HG03469 (cell line): ENCODE results near the gene DLX4.

Experiments
- ATAC-seq: cut with Tn5 transposase; IDR thresholded peaks from one replicate; pipeline ENCODE4 v1.9.1; 2021; ENCODE audit warnings: mild to moderate bottlenecking, moderate library complexity, moderate number of reproducible peaks; ENCODE audit not compliant: unreplicated experiment

DLX4 gene

DNA sequence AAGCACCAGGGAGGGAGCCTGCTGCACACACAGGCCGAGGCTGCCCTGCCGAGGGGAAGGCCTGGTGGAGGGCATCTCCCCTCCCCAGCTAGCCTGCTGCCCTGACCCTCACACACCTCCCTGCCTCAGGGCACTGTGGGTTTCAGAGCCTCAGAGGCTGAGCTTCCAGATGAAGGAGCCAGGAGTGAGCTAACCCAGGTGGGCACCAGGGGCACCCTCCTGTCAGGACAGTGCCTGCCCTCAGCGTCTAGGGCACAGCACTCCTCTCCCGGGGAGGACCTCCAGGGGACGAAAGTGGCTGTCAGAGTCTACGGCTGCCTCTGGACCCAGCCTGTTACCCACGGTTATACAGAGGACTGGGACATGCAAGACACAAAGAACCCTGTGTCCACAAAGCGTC, 22.8 kb upstream of the DLX4 start:
- no peak for ATAC-seq

- ATAC-seq, result no peak
Measured at GRCh38 chr17:49946964-49947584, 21.9 kb upstream of the DLX4 start.

DNA sequence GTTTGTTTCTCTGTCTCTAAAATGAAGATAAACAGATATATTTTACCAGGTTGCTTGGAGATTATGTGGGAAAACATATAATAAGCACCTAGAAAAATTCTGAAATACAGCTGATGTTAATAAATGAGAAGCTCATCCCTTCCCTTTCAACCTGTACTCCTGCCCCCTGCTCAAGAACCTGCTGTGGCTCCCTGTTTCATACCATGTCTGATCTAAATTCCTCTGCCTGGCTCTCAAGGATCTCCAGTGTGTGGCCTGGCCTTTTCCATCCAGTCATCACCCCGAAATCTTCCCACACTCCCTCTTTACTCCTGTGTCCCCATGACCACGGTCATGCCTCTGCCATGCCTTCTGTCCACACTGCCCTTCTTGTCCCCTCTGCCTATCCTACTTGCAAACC, 19.4 kb upstream of the DLX4 start:
- no peak for ATAC-seq

DNA sequence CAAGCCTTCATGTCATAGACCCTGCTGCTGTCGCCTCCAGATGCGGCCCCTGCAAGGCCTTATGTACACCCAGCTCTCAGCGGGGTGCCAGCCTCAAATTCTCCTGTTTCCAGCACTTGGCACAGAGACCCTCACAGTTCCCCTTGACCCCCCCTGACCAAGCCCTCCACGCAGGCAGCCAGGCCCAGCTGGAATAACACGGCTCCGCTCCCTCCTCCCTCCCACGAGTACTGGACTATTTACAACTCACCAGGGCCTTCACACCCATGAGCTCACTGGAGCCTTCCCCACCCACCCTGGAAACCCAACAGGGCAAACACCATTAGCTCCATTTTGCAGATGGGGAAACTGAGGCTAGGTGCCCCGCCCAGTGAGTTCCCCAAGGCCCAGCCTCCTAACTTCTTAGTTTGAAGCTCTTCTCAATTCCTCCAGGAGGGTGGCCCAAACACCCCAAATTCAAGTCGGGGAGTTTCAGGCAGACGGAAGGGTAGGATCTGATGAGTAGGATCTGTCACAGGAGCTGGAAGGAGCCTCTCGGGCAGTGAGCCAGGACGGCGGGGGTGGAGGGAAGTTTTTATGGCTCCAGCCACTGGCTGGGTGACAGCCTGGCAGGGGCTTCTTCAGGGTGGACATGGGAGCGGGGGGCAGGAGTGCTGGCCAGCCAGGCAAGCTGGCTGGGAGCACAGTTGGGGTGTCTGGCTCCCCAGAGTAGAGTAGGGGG, 17.5 kb upstream of the DLX4 start:
- ATAC-seq, result no peak

DNA sequence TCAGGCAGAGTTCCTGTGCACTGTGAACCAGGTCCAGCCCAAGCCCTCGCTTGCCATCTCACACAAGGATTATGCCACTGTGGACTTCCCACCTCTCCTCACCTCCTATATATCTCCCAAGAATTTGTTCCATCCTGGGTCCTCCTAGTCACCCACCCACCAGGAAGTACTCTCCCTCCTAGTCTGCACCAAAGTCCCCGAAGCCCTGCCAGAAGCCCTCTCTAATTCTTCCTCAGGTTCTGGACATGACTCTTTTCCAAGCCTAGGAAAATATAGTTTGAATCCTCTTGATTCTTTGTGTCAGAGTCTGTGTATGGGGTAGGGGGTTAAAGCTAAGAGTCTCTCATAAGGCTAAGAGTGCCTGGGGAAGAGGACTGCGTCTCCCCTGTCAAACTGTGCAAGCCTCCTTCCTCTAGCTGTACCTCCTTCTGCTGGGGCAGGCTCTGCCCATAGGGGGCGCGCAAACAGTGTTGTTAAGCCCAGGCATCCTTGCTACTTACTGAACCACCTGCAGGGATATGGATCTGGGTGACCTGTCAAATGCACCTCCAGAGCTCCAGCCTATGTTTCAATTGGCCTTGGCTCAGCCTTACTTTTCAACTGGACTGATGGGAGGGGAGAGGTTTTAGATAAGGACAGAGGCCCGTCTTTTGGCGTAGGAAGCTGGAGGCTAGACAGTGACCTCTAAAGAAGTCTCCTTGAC, 16.6 kb upstream of the DLX4 start:
- no peak for ATAC-seq

- no peak for ATAC-seq
Measured at GRCh38 chr17:49952912-49953497, 16.0 kb upstream of the DLX4 start.

- no peak for ATAC-seq
Measured at GRCh38 chr17:49955157-49955556, 13.8 kb upstream of the DLX4 start.

GRCh38 chr17:49956780-49957179, 12.2 kb upstream of the DLX4 start:
- no peak for ATAC-seq

GRCh38 chr17:49957350-49957749, 11.6 kb upstream of the DLX4 start:
- ATAC-seq, result no peak

DNA sequence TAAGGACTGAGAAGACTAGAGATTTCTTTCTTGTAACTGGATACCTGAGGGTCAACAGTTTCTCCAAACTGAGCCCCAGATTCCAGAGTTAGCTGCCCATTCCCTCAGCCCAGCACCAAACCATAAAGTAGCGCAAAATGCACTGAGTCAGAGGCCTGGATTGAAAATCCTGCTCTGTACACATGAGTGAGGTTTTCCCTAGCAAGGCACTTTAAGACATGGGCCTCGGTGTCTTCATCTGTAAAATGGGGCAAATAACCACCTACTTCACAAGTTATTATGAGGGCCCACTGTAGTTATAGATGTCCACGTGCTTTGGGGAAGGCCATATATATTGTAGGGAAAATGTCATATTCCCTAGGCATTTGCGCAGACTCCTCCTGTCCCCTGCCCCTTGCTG, 10.3 kb upstream of the DLX4 start:
- ATAC-seq, result no peak

- ATAC-seq, result no peak
Measured at GRCh38 chr17:49959183-49959935, 9.6 kb upstream of the DLX4 start.

GRCh38 chr17:49962599-49963308, 6.2 kb upstream of the DLX4 start:
- no peak for ATAC-seq

DNA sequence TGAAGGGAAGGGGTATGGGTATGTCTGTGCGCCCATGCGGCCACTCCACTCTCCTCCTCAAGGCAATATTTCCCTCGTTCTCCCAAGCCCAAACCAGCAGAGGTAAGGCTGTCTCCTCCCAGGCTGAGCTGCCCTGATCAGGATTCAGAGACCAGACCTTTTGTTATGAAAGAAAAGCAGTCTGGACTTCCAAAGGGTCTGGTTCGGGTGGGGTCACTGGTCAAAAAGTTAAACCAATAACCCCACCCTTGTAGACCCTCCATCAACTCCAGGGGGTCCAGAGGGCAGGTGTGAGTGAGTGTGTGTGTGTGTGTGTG, 5.7 kb upstream of the DLX4 start:
- ATAC-seq, result no peak

DNA sequence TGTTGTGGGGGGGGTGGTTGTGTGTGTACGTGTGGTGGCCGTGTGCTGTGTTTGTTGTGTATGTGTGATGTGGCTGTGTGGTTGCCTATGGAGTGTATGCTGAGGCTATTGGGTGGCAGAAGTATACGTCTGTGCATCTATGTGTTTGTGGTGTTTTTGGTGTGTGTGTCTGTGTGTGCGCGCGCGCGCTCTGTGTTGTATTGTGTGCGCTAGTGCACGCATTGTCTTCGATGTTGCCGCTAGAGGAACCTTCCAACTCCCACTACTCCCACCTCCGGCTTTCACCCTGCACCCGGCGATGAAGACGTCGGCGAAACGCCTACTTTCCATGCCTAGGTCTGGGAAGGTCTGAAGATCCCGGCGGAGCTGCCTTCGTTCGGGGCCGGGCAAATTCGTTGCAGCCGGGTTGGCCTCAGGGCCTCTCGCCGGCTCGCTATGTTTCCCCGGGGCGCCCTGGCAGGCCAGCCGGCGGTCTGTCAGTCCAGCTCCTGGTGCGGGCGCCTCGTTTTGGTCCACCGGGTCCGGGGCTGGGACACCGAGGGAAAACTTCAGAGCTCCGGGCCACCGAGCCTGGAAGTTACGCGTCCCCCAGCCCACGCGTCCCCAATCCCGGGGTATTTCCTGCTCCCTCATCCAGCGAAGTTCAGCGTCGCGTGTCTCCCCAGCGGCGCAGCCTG, 5.2 kb upstream of the DLX4 start:
- no peak for ATAC-seq

- no peak for ATAC-seq
Measured at GRCh38 chr17:49964303-49964768, 4.7 kb upstream of the DLX4 start.

DNA sequence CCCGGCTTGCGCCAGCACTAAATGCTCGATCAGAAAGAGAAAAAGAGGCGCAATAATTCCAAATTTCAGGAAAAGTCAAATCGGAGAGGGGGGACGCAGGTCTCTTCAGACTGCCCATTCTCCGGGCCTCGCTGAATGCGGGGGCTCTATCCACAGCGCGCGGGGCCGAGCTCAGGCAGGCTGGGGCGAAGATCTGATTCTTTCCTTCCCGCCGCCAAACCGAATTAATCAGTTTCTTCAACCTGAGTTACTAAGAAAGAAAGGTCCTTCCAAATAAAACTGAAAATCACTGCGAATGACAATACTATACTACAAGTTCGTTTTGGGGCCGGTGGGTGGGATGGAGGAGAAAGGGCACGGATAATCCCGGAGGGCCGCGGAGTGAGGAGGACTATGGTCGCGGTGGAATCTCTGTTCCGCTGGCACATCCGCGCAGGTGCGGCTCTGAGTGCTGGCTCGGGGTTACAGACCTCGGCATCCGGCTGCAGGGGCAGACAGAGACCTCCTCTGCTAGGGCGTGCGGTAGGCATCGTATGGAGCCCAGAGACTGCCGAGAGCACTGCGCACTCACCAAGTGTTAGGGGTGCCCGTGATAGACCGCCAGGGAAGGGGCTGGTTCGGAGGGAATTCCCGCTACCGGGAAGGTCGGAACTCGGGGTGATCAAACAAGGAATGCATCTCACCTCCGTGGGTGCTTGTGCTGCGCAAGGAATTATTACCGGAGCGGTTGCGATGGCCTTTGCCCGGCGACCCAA, 4.0 kb upstream of the DLX4 start:
- no peak for ATAC-seq

GRCh38 chr17:49965524-49965909, 3.5 kb upstream of the DLX4 start:
- no peak for ATAC-seq

DNA sequence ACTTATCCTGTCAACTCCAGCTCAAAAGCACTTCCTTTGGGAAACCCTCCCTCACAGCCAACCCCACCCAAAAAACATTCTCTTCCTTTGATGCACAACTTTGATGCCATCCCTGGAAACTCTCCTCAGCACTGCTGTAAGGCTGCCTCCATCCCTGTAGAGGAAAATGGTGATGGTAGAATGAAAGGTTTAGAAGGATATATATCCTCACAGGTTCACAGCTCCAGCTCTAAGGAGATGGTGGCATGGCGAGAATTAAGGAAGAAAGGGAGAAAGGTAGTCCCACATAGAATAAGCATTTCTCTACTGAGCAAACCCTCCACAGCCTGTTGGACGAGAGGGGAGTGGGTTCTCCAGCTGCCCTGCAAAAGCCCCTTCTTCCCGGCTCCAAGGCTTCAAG, 2.2 kb upstream of the DLX4 start:
- ATAC-seq, result no peak

GRCh38 chr17:49967205-49967604, 1.8 kb upstream of the DLX4 start:
- ATAC-seq, result no peak
